ENCODE results near the gene KRT16. TPM values are rescaled to one million over a fixed set of nuclear protein-coding genes. Genes with fewer than 3 reads are reported as not detected.
"Not testable (repeated sequence)": the region's sequence is repeated elsewhere in the genome, so short reads cannot be mapped to it uniquely, and the experiment has no call there.

The KRT16 gene
- not detected in 2 replicates for total RNA-seq

- not testable (repeated sequence) for DNase-seq (ENCODE audit: low read depth in 2 of 2)
Measured at GRCh38 chr17:41612376-41613160, at the start of gene KRT16. Gene KRT16 (minus strand): TSS chr17:41612767. CDS start chr17:41612688, 79 bp downstream.

DNA sequence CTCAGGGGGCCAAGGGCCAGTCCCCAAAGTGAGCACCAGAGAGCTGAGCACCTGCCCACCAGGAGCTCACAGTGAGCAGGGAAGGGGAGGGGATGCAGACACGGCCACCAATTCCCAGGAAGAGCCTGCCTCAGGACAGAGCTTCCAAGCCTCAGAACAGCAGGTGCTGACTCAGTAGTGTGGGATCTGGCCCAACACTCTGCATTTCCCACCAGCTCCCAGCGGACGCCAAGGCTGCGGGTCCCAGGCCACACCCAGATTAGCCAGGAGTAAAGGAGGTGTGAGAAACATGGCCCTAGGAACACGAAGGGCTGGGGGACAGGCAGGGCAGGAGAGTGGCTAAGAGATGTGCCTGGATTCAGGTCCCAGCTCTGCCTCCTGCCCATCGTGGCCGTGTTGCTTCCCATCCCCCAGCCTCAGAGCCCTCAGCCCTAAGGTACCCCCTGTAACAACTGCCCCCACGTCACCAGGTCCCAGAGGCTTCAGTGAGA lies 47.7 kb upstream of the KRT16 start:
- DNase-seq (ENCODE audit: low read depth in 2 of 2): no peak

- no peak for DNase-seq (ENCODE audit: low read depth in 2 of 2)
Measured at GRCh38 chr17:41659427-41660212, 47.1 kb upstream of the KRT16 start.

DNA sequence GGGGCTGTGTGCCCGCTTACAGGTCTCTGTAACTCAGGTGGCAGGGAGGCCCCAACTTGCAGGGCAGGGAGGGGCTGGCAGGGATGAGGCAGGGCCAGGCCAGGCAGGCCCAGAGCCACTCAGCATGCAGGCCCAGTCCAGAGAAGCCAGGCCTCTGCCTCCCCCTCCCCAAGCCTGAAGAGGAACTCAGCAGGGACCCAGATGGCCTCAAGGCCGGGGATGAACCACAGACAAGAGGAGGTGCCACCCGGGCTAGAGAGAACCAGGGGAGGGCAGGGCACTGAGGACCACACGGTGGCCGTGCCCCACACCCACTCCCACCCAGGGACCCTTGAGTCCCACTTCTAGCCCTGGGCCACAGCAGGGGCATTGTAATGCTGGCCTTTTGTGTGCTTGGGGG lies 46.3 kb upstream of the KRT16 start:
- DNase-seq (ENCODE audit: low read depth in 2 of 2): no peak

DNA sequence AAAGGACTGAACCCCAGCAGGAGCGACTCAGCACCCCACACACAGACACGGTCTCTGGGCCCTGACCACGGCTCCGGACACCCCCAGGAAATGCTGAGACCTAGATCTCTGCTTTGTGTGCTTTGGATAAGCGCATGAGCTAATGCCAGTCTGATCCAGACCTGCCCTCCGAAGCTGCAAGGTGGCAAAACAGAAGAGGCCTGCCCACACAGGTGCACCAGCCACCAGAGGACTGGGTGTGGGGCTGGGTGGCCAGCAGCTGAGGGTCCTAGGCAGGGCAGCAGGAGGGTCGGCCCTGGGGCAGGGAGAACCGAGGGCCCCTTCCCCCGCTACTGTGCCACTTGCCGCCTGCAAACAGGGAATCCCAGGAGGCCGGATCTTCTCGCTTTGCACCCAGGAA lies 45.4 kb upstream of the KRT16 start:
- no peak for DNase-seq (ENCODE audit: low read depth in 2 of 2)

DNA sequence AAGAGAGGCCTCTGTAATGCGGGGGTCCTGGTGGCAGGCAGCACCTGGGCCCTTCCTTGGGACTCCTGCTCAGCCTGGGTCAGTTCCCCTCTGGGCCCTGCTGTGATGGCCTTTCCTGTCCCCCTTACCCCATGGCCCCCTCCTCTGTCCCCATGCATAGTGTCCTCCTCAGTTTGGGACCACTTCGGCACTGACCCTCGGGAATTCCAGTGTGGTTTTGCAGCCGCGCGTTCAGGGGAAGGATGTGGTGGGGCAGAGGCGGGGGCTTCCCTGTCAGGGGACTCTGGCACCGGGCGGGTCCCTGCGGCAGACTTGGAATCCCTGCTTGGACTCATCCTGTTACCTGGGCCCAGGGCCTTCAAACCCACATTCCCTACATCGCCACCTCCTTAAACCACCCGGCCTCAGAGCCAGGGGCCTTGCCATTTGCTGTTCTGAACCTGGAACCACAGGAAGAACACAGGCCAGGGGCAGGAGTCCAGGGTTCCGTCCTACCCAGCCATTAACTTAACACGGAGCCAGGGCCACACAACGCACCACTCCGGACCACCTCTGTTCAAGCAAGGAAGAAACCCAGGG lies 44.7 kb upstream of the KRT16 start:
- no peak for DNase-seq (ENCODE audit: low read depth in 2 of 2)

- DNase-seq (ENCODE audit: low read depth in 2 of 2): no peak
Measured at GRCh38 chr17:41656249-41657023, 43.9 kb upstream of the KRT16 start.

- DNase-seq (ENCODE audit: low read depth in 2 of 2): no peak
Measured at GRCh38 chr17:41655611-41656111, 43.1 kb upstream of the KRT16 start.

DNA sequence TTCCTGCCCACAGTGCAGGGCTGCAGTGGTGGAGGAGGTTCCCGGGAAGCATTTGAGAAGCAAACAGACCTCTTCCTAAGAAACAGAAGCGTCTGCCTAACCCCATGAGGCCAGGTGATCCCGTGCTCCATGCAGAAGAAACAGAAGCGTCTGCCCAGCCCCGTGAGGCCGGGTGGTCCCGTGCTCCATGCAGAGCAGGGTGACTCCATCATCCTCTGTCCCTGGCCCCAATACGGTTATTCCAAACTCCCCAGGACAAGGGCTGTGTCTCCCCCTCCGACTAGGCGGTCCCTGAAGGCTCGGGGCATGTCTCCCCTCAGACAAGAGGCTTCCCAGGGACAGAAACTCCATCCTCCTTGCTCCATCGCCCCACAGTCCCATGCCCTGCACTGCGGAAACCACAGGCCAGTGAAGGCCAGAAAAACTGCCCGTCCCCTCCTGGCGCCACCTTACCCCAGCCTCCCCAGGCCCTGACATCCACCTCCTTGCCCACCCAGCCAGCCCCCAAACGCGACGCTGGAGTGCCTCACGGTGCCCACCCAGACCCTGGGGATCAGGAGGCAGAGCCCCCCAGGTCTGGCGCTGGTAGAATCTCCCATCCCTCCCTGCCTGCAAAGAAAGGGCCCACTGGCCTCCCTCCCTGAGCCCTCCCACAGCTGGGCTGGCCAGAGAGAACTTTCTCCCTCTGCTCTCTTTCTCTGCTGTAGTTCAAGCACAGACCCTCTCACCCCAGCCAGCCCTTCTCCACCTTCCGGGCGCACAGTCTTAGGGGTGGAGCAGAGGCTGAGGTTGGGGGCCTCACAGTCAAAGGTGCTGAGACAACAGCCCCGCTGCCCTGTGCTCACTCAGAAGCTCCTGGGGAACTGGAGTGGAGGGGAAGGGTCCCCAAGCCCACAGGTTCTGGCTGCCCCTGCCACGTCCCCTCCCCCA lies 42.4 kb upstream of the KRT16 start:
- DNase-seq (ENCODE audit: low read depth in 2 of 2): no peak

DNA sequence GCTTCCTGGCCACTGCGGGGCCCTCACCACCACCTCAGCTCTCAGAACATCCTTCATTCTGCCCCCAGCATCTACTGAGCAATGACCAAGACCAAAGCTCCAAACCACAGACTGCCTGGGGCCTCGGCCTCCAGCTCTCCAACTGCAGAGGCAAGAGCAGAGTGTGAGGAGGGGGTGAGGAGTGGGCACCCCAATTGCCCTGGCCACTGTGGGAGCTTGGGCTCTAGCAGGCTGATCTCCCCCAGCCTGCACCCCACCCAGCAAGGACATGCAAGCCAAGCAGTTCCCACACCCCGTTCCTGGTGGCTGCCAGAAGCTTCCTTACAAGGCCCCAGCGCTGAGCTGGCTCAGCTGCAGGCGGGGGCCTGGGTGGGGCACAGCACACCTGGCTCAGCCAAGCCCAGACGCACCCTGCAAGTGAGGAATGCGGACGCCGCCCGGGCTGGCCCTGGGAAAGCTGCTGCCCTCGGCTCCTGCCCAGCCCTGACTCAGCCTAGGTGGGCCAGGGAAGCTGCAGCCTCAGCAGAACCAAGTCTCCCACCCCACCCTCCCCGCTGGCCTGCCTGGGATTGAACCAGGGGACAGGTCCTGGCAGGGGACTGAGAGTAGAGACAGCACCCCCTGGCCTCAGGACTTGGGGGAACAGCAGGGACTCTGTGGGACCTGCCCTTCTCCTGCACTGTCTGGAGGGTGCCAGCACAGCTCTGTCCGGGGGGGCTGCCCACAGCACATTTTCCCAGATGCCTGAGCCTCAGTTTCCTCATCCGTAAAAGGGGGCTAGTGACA lies 41.5 kb upstream of the KRT16 start:
- DNase-seq (ENCODE audit: low read depth in 2 of 2): no peak

DNA sequence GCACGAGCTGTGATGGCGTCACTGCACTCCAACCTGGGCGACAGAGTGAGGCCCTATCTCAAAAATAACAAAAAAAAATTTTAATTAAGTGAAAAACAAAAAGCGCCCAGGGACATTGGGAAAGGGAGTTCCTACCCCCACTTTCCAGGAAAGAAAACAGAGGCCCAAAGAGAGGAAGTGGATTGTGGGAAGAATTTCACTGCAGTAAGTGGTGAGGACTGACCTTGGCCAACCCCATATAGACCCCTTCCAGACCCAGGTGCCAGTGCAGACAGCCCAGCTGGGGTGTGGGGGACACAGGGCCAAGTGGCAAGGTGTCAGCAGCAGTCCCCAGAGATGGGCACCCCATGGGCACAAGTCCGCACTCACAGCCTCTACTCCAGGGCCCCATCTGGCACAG lies 40.9 kb upstream of the KRT16 start:
- no peak for DNase-seq (ENCODE audit: low read depth in 2 of 2)

GRCh38 chr17:41652461-41652970 lies 39.9 kb upstream of the KRT16 start:
- DNase-seq (ENCODE audit: low read depth in 2 of 2): no peak

GRCh38 chr17:41651625-41652460 lies 39.3 kb upstream of the KRT16 start:
- no peak for DNase-seq (ENCODE audit: low read depth in 2 of 2)

- DNase-seq (ENCODE audit: low read depth in 2 of 2): no peak
Measured at GRCh38 chr17:41650794-41651624, 38.4 kb upstream of the KRT16 start.

GRCh38 chr17:41649923-41650519 lies 37.5 kb upstream of the KRT16 start:
- no peak for DNase-seq (ENCODE audit: low read depth in 2 of 2)

DNA sequence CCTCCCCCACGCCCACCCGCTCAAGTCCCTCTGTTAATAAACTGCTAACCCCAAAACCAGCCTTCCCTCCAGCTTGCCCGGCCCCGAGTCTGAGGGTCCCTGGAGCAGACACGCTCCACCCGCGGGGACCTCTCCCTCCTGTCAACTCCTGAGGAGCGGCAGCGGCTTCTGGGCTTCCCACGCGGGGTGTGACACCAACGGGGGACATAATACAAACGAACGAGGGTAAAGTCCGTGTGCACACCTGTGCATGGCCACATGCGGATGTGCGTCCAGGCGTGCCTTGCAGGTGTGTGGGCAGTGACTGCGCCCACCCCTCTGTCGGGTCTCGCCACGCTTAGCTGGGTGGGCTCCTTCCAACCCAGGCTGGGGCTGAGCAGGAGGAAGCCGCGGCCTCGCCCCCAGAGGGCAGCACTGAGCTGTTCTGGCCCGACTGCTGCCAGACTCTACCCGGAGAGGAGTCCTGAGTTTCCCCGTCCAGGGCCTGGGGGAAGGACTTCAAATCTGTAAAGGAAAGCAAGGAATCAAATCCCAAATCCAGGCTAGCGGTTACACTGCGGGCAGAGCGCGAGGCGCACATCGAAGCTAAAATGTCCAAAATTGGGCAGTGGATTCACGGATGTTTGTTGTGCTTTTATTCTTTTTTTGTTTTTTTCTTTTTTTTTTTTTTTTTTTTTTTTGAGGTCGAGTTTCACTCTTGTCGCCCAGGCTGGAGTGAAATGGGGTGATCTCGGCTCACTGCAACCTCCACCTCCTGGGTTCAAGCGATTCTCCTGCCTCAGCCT lies 36.0 kb upstream of the KRT16 start:
- peak; percentile 52 to 76 for DNase-seq (ENCODE audit: low read depth in 2 of 2)
